GM23338 (cell line): Measurements from ENCODE around the gene PAX3. TPM values are rescaled to one million over a fixed set of nuclear protein-coding genes. Genes with fewer than 3 reads are reported as not detected.
"Not testable (repeated sequence)": the region's sequence is repeated elsewhere in the genome, so short reads cannot be mapped to it uniquely, and the experiment has no call there.

Experiments used
- ATAC-seq: fragments of 200-7000 bp; cut with Tn5 transposase; 3 replicates; pipeline ENCODE4 v1.9.1; 2020
- DNase-seq: peaks from one replicate; pipeline ENCODE4 v3.0.0-alpha.2; 2015; ENCODE audit warnings: low spot score
- H2AFZ ChIP-seq: fragments of 200-600 bp; sonication (generic); 2 replicates; pipeline ENCODE4 v1.8.0; 2016; ENCODE audit warnings: antibody characterized with exemption, mild to moderate bottlenecking, moderate library complexity
- H3F3A ChIP-seq: fragments of 200-600 bp; sonication (generic); replicated peaks from 2 replicates; pipeline ENCODE4 v1.8.0; 2017; ENCODE audit warnings: antibody characterized with exemption, mixed run types, low read depth
- H3K27ac ChIP-seq: fragments of 200-600 bp; sonication (generic); 2 replicates; pipeline ENCODE4 v1.6.1; 2016; ENCODE audit warnings: low read depth
- H3K27me3 ChIP-seq: fragments of 200-600 bp; sonication (generic); 2 replicates; pipeline ENCODE4 v1.8.0; 2016; ENCODE audit warnings: mild to moderate bottlenecking, mixed run types, moderate library complexity; ENCODE audit not compliant: insufficient read depth
- H3K36me3 ChIP-seq: fragments of 200-600 bp; sonication (generic); 2 replicates; pipeline ENCODE4 v1.8.0; 2016; ENCODE audit warnings: mild to moderate bottlenecking; ENCODE audit not compliant: insufficient read depth
- H3K4me1 ChIP-seq: fragments of 200-600 bp; sonication (generic); 2 replicates; pipeline ENCODE4 v1.8.0; 2016; ENCODE audit warnings: mild to moderate bottlenecking, moderate library complexity; ENCODE audit not compliant: insufficient read depth
- H3K4me2 ChIP-seq: fragments of 200-600 bp; sonication (generic); 2 replicates; pipeline ENCODE4 v1.7.1; 2017; ENCODE audit warnings: mixed run types
- H3K4me3 ChIP-seq: fragments of 200-600 bp; sonication (generic); 2 replicates; pipeline ENCODE4 v1.6.1; 2016; ENCODE audit warnings: mixed run types
- H3K79me2 ChIP-seq: fragments of 200-600 bp; sonication (generic); replicated peaks from 2 replicates; pipeline ENCODE4 v1.8.0; 2017; ENCODE audit warnings: mild to moderate bottlenecking; ENCODE audit not compliant: insufficient read depth
- H3K9me2 ChIP-seq: fragments of 200-600 bp; sonication (generic); 2 replicates; pipeline ENCODE4 v1.8.0; 2017; ENCODE audit not compliant: insufficient read depth
- H4K20me1 ChIP-seq: fragments of 200-600 bp; sonication (generic); replicated peaks from 2 replicates; pipeline ENCODE4 v1.8.0; 2017; ENCODE audit warnings: mild to moderate bottlenecking; ENCODE audit not compliant: insufficient read depth
- H3K27ac Mint-ChIP-seq: 2 replicates; pipeline ENCODE4 v1.8.0; 2020; ENCODE audit warnings: inconsistent platforms, mild to moderate bottlenecking, moderate library complexity, mixed read lengths
- H3K27me3 Mint-ChIP-seq: 3 replicates; pipeline ENCODE4 v1.8.0; 2022; ENCODE audit warnings: low read depth, mild to moderate bottlenecking, moderate library complexity, mixed read lengths, inconsistent platforms; ENCODE audit not compliant: insufficient read depth, poor library complexity
- H3K36me3 Mint-ChIP-seq: 3 replicates; pipeline ENCODE4 v1.8.0; 2021; ENCODE audit warnings: low read depth, mild to moderate bottlenecking, inconsistent platforms, moderate library complexity, mixed read lengths
- H3K4me1 Mint-ChIP-seq: 3 replicates; pipeline ENCODE4 v1.8.0; 2020; ENCODE audit warnings: mild to moderate bottlenecking, inconsistent platforms, mixed read lengths
- H3K4me3 Mint-ChIP-seq: 3 replicates; pipeline ENCODE4 v1.8.0; 2021; ENCODE audit warnings: moderate library complexity, mild to moderate bottlenecking, inconsistent platforms, mixed read lengths
- H3K9me3 Mint-ChIP-seq: 3 replicates; pipeline ENCODE4 v1.8.0; 2020; ENCODE audit warnings: moderate library complexity, mild to moderate bottlenecking, inconsistent platforms, mixed read lengths
- polyA plus RNA-seq: library from polyadenylated mRNA; unstranded; fragments of >200 nt; fragmentation: Nextera tagmentation; extraction: Ambion mirVana; gene quantifications from 2 replicates; pipeline ENCODE4 v1.2.1, GENCODE V29; 2016
- total RNA-seq: library from RNA; depleted of rRNA; stranded (reverse); fragments of >200 nt; shearing (Covaris generic); gene quantifications from 2 replicates; pipeline ENCODE4 v1.2.3, GENCODE V29; 2014; rRNA removed

PAX3 gene
- total and polyA plus RNA-seq, 2 experiments from 2014 or later: not detected

GRCh38 chr2:222155003-222155664, 143.7 kb downstream of the PAX3 start:
- H3K4me1 Mint-ChIP-seq, H2AFZ ChIP-seq, H3K27me3 Mint-ChIP-seq, H3F3A ChIP-seq, ATAC-seq, DNase-seq, H3K27me3 ChIP-seq, H3K36me3 Mint-ChIP-seq, H3K9me2 ChIP-seq, H3K9me3 Mint-ChIP-seq, H4K20me1 ChIP-seq, H3K4me1 ChIP-seq, H3K27ac ChIP-seq, H3K79me2 ChIP-seq, H3K36me3 ChIP-seq: not testable (repeated sequence)
- peak overlapping the region; percentile 58 for H3K4me3 ChIP-seq
- H3K4me2 ChIP-seq: peak overlapping the region; percentile 64
- Mint-ChIP-seq H3K27ac (0 out of 2 replicates have a peak overlapping the region, but pooled peaks have one; percentile 87), H3K4me3 (peak overlapping the region; percentile 80)

Other genes starting within 250 kb of the PAX3 start
- gene SGPP2, start 125.5 kb upstream of the PAX3 start, total RNA-seq: not detected in 2 replicates
- 0.08 and 0.09 TPM in 2 replicates for gene SGPP2, start 125.5 kb upstream of the PAX3 start, polyA plus RNA-seq